H9 (cell line): ENCODE results near the gene AKR1C8. TPM values are rescaled to one million over a fixed set of nuclear protein-coding genes. Genes with fewer than 3 reads are reported as not detected.

Experiments used
- DNase-seq: peaks from one replicate; pipeline ENCODE4 v3.0.0-alpha.2; 2017
- H2AFZ ChIP-seq: one replicate; pipeline ENCODE4 v1.6.1; 2013; ENCODE audit warnings: mild to moderate bottlenecking, low read length, control low read depth, moderate library complexity
- H2AK5ac ChIP-seq: 2 replicates; pipeline ENCODE4 v1.6.1; 2013; ENCODE audit warnings: low read length, control low read depth, mixed read lengths; ENCODE audit not compliant: insufficient read length
- H2BK120ac ChIP-seq: one replicate; pipeline ENCODE4 v1.6.1; 2013; ENCODE audit warnings: low read depth, mild to moderate bottlenecking, low read length, control low read depth, inconsistent platforms; ENCODE audit not compliant: poor library complexity, severe bottlenecking
- H2BK12ac ChIP-seq: 2 replicates; pipeline ENCODE4 v1.6.1; 2013; ENCODE audit warnings: low read length, control low read depth, mixed read lengths, low read depth; ENCODE audit not compliant: insufficient read length
- H2BK15ac ChIP-seq: 2 replicates; pipeline ENCODE4 v1.6.1; 2013; ENCODE audit warnings: low read depth, low read length, control low read depth
- H2BK20ac ChIP-seq: one replicate; pipeline ENCODE4 v1.6.1; 2013; ENCODE audit warnings: low read depth, mild to moderate bottlenecking, low read length, control low read depth, inconsistent platforms; ENCODE audit not compliant: poor library complexity, severe bottlenecking
- H2BK5ac ChIP-seq: 2 replicates; pipeline ENCODE4 v1.6.1; 2013; ENCODE audit warnings: low read length, control low read depth, mixed read lengths; ENCODE audit not compliant: insufficient read length
- H3K14ac ChIP-seq: 2 replicates; pipeline ENCODE4 v1.6.1; 2013; ENCODE audit warnings: low read length, control low read depth; ENCODE audit not compliant: insufficient read depth
- H3K18ac ChIP-seq: 2 replicates; pipeline ENCODE4 v1.6.1; 2013; ENCODE audit warnings: low read depth, mild to moderate bottlenecking, mixed read lengths, low read length, control low read depth; ENCODE audit not compliant: insufficient read length
- H3K23ac ChIP-seq: 2 replicates; pipeline ENCODE4 v1.6.1; 2013; ENCODE audit warnings: low read length, control low read depth, mixed read lengths, low read depth; ENCODE audit not compliant: insufficient read length
- H3K23me2 ChIP-seq: 2 replicates; pipeline ENCODE4 v1.6.1; 2013; ENCODE audit warnings: low read depth, mild to moderate bottlenecking, mixed read lengths, low read length, control low read depth; ENCODE audit not compliant: insufficient read length, poor library complexity, severe bottlenecking
- H3K27ac ChIP-seq: 2 replicates; pipeline ENCODE4 v1.5.1; 2013; ENCODE audit warnings: low read length, control low read depth, mixed read lengths, low read depth; ENCODE audit not compliant: insufficient read length
- H3K27me3 ChIP-seq: 2 replicates; pipeline ENCODE4 v1.6.1; 2013; ENCODE audit warnings: low read length, control low read depth, inconsistent platforms; ENCODE audit not compliant: insufficient read depth
- H3K4ac ChIP-seq: 2 replicates; pipeline ENCODE4 v1.6.1; 2013; ENCODE audit warnings: low read depth, mild to moderate bottlenecking, control low read depth, inconsistent platforms, low read length, moderate library complexity
- H3K4me1 ChIP-seq: 2 replicates; pipeline ENCODE4 v1.6.1; 2013; ENCODE audit warnings: low read length, control low read depth, inconsistent platforms; ENCODE audit not compliant: insufficient read depth
- H3K4me2 ChIP-seq: 2 replicates; pipeline ENCODE4 v1.6.1; 2013; ENCODE audit warnings: low read length, control low read depth, mixed read lengths; ENCODE audit not compliant: insufficient read length, insufficient read depth
- H3K56ac ChIP-seq: 2 replicates; pipeline ENCODE4 v1.6.1; 2013; ENCODE audit warnings: low read depth, mild to moderate bottlenecking, mixed read lengths, low read length, control low read depth; ENCODE audit not compliant: insufficient read length
- H3K79me1 ChIP-seq: 2 replicates; pipeline ENCODE4 v1.6.1; 2013; ENCODE audit warnings: low read depth, mild to moderate bottlenecking, moderate library complexity, low read length, control low read depth, inconsistent platforms; ENCODE audit not compliant: insufficient read depth, poor library complexity, severe bottlenecking
- H3K79me2 ChIP-seq: 2 replicates; pipeline ENCODE4 v1.6.1; 2013; ENCODE audit warnings: low read length, control low read depth, inconsistent platforms; ENCODE audit not compliant: insufficient read depth
- H3K9ac ChIP-seq: 2 replicates; pipeline ENCODE4 v1.6.1; 2013; ENCODE audit warnings: low read length, control low read depth, mixed read lengths; ENCODE audit not compliant: insufficient read length; ENCODE audit errors: extremely low read depth
- H3K9me3 ChIP-seq: one replicate; pipeline ENCODE4 v1.6.1; 2013; ENCODE audit warnings: low read depth, low read length, inconsistent platforms; ENCODE audit not compliant: control insufficient read depth
- H3T11ph ChIP-seq: one replicate; pipeline ENCODE4 v1.6.1; 2013; ENCODE audit warnings: mild to moderate bottlenecking, low read length, control low read depth, inconsistent platforms
- H4K20me1 ChIP-seq: one replicate; pipeline ENCODE4 v1.6.1; 2013; ENCODE audit not compliant: control insufficient read depth, insufficient read length, insufficient read depth
- H4K5ac ChIP-seq: 2 replicates; pipeline ENCODE4 v1.6.1; 2013; ENCODE audit warnings: low read depth, mild to moderate bottlenecking, mixed read lengths, low read length, control low read depth; ENCODE audit not compliant: insufficient read length
- H4K8ac ChIP-seq: replicated peaks from 2 replicates; pipeline ENCODE4 v1.6.1; 2013; ENCODE audit warnings: low read length, control low read depth, mixed read lengths, low read depth; ENCODE audit not compliant: insufficient read length
- H4K91ac ChIP-seq: 2 replicates; pipeline ENCODE4 v1.6.1; 2013; ENCODE audit warnings: low read depth, mild to moderate bottlenecking, moderate library complexity, mixed read lengths, low read length, control low read depth; ENCODE audit not compliant: insufficient read length
- H3K27ac Mint-ChIP-seq, 3 experiments: 2 replicates in 2 of 3; 3 replicates in 1 of 3; pipeline ENCODE4 v1.8.0; 2020 to 2021; ENCODE audit warnings: mixed read lengths in 3 of 3, mild to moderate bottlenecking in 1 of 3, moderate library complexity in 1 of 3
- H3K27me3 Mint-ChIP-seq: 2 replicates; pipeline ENCODE4 v1.8.0; 2021; ENCODE audit warnings: low read depth, mild to moderate bottlenecking, moderate library complexity, mixed read lengths
- H3K36me3 Mint-ChIP-seq, 3 experiments: 2 replicates in 2 of 3; 3 replicates in 1 of 3; pipeline ENCODE4 v1.8.0; 2020 to 2021; ENCODE audit warnings: low read depth in 3 of 3, mixed read lengths in 3 of 3; ENCODE audit not compliant: insufficient read depth in 1 of 3
- H3K4me1 Mint-ChIP-seq, 2 experiments: 2 replicates each; pipeline ENCODE4 v1.8.0; 2020; ENCODE audit warnings: mixed read lengths in 2 of 2
- H3K4me3 Mint-ChIP-seq, 2 experiments: 2 replicates in 1 of 2; 3 replicates in 1 of 2; pipeline ENCODE4 v1.8.0; 2020 to 2021; ENCODE audit warnings: mild to moderate bottlenecking in 2 of 2, mixed read lengths in 2 of 2, moderate library complexity in 1 of 2
- H3K9me3 Mint-ChIP-seq, 2 experiments: 2 replicates in 1 of 2; 3 replicates in 1 of 2; pipeline ENCODE4 v1.8.0; 2020; ENCODE audit warnings: mild to moderate bottlenecking in 2 of 2, mixed read lengths in 2 of 2, moderate library complexity in 1 of 2
- whole genome bisulfite sequencing: extraction: QIAGEN DNeasy Blood & Tissue Kit; methylation state at CpG from one replicate; pipeline ENCODE4 v1.1.7; 2013; ENCODE audit warnings: missing lambda C conversion rate, low lambda C conversion rate, mixed read lengths; ENCODE audit not compliant: insufficient read length; ENCODE audit errors: extremely low coverage; 5-methylcytosine and 5-hydroxymethylcytosine counted together
- total RNA-seq: library from RNA; stranded (reverse); gene quantifications from 2 replicates; pipeline ENCODE4 v1.2.1, GENCODE V29; 2021
- TF ChIP-seq, protein P1 (sequence below): fragments of 200-600 bp; sonication (generic); conservative IDR thresholded peaks from 3 replicates; pipeline ENCODE4 v1.8.0; 2021; ENCODE audit warnings: antibody characterized with exemption, mild to moderate bottlenecking

Gene AKR1C8
- total RNA-seq, 1 experiment from 2014 or later = not detected

- H3K4me2 ChIP-seq = no peak overlapping the region
- H3K14ac ChIP-seq = no peak overlapping the region
- no peak overlapping the region for H3K27ac ChIP-seq
- Mint-ChIP-seq H3K4me3 (no peak overlapping the region), H3K4me1 (no peaks in the 10 kb centered on the region), H3K9me3 (peaks cover 84 to 89% of the 10 kb centered on the region in 2 experiments), H3K27me3 (peaks cover 50% of the 10 kb centered on the region), H3K36me3 (peaks cover 0 to 43% (median 13%) of the 10 kb centered on the region in 3 experiments; a peak in 6 of 7 replicates), H3K27ac (no peak overlapping the region)
- no peaks in the 10 kb centered on the region for H3K79me2 ChIP-seq
- H3K9me3 ChIP-seq = peaks cover 45% of the 10 kb centered on the region
- H4K8ac ChIP-seq = no peak overlapping the region
- H2BK20ac ChIP-seq = no peak overlapping the region
- no peaks in the 10 kb centered on the region for H4K20me1 ChIP-seq
- H4K5ac ChIP-seq = no peak overlapping the region
- WGBS = no CpG with 5 or more reads among the region's 2 CpGs
- H2AK5ac ChIP-seq = no peak overlapping the region
- no peak overlapping the region for H4K91ac ChIP-seq
- no peak overlapping the region for H3K23ac ChIP-seq
- no peak overlapping the region for H2BK15ac ChIP-seq
- H3T11ph ChIP-seq = no peak overlapping the region
- no peak for DNase-seq
- H3K18ac ChIP-seq = no peak overlapping the region
- H3K23me2 ChIP-seq = no peaks in the 10 kb centered on the region
- H2AFZ ChIP-seq = no peak overlapping the region
- H3K4me1 ChIP-seq = no peaks in the 10 kb centered on the region
- H3K27me3 ChIP-seq = peaks cover 5% of the 10 kb centered on the region; the same call in 1 of the 2 replicates
- H3K4ac ChIP-seq = no peak overlapping the region
- H3K9ac ChIP-seq = no peak overlapping the region
- H3K79me1 ChIP-seq = no peaks in the 10 kb centered on the region
- TF ChIP-seq, protein P1, sequence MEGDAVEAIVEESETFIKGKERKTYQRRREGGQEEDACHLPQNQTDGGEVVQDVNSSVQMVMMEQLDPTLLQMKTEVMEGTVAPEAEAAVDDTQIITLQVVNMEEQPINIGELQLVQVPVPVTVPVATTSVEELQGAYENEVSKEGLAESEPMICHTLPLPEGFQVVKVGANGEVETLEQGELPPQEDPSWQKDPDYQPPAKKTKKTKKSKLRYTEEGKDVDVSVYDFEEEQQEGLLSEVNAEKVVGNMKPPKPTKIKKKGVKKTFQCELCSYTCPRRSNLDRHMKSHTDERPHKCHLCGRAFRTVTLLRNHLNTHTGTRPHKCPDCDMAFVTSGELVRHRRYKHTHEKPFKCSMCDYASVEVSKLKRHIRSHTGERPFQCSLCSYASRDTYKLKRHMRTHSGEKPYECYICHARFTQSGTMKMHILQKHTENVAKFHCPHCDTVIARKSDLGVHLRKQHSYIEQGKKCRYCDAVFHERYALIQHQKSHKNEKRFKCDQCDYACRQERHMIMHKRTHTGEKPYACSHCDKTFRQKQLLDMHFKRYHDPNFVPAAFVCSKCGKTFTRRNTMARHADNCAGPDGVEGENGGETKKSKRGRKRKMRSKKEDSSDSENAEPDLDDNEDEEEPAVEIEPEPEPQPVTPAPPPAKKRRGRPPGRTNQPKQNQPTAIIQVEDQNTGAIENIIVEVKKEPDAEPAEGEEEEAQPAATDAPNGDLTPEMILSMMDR = no peak
- H2BK5ac ChIP-seq = no peak overlapping the region
- H2BK120ac ChIP-seq = no peak overlapping the region
- H3K56ac ChIP-seq = no peak overlapping the region
- H2BK12ac ChIP-seq = no peak overlapping the region
Observed at GRCh38 chr10:5163487-5163886, 21.5 kb downstream of the AKR1C8 start.
